AG08396 (cell line): ENCODE measurements around the gene GDF15.
A peak's percentile ranks its signal among the peaks of the same experiment; 100 is the strongest.

ENCODE experiments used
- DNase-seq: peaks from one replicate; pipeline ENCODE4 v3.0.0; 2012; ENCODE audit warnings: low spot score, mixed read lengths

GDF15 gene

DNA sequence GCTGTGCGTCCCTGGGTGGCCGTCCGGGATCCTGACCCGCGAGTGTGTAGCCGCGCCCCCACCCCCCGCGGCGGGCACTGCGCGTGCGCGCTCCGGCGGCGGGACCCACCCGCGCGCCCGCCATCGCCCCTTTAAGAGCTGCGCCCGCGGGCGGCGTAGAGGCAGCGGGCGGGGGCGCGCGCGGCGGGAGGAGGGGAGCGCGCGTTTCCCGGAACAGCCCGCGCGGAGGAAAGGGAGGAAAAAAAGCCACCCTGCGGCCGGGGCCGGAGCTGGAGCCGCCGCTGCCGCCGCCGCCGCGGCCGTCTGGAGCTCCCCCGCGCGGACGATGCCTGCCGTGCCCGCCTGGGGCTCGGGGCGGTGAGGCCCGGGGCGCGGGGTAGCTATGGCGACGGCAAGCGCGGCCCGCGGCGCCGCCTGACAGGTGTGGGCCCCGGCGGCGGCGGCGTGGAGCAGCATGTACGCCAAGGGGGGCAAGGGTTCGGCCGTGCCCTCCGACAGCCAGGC lies 33.3 kb downstream of the GDF15 start, which contains the start of gene SSBP4:
Gene SSBP4, plus strand, starts transcription at position 204 of the 504 bp plus-strand sequence. Its CDS starts 251 bp downstream, at position 455.
- DNase-seq = peak; percentile 98

DNA sequence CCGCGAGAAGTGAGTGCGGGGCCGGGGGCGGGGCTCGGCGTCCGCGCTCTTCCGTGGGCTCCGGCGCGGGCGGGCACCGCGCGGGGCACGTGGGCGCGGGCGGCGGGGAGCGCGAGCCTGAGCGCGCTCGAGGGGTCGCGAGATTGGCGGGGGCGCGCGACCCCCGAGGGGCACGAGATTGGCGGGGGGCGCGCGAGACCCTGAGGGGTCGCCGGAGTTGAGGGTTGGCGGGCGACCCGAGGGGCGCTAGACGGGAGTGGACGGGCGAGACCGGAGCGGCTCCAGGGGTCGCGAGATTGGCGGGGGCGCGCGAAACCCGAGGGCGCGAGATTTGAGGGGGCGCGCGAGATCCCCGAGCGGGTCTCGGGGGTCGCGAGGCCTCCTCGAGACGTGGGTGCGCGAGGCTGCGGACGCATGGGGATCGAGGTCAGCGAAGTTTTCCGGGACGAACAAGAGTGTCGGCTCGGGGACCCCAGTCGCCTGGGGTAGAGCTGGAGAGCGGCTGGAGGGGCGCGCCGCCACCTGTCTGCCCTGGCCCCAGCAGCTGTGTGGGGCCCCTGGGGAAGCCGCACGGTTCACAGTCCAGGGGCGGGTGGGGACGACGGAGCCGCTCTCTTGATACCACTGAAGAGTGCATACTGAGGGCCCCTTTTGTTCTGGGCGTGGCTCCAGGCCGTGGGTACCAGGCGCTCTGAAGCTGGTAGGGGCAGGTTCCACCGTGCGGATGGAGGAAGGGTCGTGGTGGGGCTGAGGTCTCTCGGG lies 33.9 kb downstream of the GDF15 start:
- peak; percentile 54 for DNase-seq

DNA sequence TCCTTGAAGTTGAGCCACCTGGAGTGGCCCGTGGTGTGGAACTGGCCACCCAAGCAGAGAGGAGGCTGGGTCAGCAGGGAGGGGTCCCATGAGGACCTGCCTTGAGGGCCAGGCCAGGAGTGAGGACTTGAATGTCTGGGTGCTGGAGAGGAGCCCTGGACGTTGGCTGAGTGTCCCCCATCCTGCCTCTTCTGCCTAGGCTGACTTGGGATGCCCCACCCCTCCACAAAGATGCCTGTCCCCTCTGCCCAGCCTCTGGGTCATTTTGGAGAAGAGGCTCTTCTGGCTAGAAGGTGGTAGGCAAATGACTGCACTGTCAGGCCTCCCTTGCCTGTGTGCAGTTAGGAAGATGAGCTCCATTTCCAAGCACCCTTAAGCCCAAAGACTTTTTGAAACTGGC lies 35.0 kb downstream of the GDF15 start:
- DNase-seq = no peak

DNA sequence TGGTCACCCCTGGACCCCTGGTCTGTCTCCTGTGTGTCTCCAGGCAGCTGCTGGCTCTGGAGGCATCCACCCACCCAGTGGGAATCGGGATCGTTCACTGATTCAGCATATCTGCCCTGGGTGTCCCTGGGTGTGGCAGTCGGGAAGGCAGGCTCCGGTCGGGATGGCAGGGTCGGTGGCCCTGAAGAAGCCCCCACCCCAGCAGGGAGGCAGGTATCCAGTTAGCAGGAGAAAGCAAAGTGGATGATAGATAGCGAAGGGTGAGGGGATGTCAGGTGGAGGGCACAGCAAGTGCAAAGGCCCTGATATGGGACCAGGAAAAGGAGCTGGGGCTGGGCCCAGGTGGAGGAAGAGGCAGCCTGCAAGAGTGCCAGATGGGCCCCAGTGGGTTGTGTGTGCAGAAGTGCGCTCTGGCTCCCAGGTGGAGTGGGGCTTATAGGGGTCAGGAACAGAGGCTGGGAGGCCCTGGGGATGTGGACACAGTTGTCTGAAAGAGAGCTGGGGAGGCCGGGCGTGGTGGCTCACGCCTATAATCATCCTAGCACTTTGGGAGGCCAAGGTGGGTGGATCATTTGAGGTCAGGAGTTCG lies 35.5 kb downstream of the GDF15 start:
- no peak for DNase-seq

DNA sequence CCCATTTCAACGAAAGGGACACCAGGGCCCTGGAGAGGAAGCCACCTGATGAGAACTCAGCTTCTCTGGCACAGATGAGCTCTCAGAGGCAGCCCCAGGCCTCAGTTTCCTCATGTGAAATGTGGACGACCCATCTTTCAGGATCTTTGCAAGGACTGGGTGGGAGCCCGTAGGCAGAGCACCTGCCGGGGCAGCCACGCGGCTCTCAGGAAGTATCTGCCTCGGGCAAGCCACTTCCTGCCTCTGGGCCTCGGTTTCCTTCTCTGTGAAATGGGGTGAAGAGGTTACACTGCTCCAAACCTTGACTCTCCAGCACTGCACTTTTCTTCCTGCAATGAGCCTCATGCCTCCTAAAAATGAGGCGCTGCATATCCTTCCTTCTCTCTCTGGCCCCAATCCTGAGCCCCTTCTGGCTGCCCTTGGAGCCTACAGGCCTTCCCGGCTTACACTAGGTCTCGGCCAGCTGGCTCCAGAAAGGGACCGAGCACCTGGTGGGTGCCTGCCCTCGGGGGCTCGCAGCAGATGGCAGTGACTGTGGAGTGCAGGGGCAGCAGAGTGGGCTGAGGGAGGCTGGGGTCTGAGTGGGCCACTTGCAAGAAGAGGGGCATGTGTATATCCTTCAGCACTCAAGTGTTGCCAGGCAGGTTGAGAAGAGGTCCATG lies 36.7 kb downstream of the GDF15 start:
- DNase-seq = no peak

DNA sequence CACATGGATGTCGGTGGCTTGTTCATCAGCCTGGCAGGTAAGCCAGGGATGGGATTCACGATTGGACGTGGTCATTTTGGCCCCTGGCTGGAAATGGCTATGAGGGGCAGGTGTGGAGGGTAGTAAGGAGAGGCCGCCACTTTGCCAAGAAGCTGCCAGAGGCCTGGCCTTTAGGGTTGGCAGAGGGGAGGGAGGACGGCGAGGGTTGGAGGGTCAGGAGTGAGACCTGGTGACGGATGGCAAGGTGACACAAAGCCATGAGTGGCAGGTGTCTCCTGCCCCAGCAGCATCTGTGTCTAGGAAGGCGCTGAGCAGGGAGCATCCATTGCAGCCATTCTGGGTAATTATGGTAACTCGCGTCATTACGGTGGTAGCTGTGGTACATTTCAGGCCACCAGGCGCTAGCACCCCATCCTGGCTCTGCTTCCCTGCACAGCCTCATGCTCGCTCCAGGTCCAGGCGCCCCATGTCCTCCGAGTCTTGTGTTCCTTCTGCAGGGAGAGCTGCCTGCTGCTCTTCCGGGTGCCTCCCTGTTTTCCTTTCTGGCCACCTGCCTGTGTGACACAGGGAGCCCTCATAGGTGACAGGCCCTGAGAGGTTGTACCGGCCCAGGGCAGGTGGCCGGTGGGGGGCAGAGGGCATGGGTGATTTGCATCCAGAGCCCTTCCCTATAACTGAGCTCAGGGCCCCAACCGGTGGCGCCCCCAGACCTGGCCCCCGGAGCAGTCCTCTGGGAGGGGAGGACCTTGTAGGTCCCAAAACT lies 37.5 kb downstream of the GDF15 start:
- DNase-seq = no peak

DNA sequence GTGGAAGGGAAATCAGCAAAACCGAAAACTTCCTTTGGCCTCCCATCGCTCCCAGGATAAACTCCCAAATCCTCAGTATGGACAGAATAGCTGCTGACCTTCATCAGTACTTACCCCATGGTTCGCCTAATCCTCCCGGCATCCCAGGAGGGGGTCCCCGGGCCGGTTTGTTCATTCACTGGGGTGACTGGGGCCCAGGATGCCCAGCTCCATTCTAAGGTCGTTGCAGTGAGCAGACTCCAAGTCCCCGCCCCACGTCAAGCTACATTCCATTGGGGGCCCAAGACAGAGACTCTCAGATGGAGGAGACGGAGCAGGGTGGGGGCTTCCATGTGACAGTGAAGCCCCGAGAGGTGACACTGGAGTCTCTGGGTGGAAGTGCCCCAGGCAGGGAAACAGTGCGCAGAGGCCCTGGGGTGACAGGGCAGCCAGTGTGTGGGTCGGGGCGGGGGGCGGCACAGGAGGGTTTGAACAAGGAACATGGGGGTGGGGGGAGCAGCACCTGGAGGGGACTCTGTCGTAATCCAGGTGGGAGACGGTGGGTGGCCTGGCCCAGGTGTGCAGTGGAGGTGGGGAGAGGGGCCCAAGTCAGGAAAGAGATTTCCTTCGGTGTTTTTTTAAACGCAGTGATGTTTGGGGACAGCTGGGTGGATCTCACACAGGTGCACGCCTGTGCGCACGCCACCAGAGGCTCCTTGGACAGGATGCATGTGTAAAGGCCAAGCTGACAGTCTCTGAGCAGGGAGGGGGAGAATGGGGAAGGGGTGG lies 38.3 kb downstream of the GDF15 start:
- no peak for DNase-seq

DNA sequence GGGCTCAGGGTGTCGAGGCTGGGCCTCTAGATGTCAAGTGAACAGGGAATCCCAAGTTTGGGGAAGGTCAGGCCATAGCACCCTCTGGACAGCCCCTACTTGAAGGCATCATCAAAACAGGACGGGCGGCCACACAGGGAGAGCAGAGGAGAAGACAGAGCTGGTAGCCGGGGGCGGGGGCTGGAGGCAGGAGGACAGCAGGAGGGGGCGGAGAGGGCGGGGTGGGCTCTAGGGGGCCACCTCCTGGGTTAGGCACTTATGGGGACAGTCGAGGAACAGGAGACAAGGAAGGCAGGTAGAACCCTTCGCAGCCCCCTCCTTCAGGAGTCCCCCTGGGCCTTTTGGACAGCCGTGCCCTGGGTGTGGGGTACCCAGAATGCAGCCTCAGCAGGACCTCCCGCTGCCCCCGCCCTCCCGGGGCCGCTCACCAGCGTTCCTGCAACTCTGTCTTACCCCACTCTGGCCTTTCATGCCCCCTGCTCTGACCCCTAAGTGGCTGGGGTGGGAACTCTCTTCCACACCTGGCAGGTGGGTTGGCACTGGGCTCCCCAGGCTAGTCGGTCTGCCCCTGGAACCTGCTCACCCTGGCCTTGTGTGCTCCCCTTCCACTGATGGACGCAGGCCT lies 39.0 kb downstream of the GDF15 start:
- no peak for DNase-seq

DNA sequence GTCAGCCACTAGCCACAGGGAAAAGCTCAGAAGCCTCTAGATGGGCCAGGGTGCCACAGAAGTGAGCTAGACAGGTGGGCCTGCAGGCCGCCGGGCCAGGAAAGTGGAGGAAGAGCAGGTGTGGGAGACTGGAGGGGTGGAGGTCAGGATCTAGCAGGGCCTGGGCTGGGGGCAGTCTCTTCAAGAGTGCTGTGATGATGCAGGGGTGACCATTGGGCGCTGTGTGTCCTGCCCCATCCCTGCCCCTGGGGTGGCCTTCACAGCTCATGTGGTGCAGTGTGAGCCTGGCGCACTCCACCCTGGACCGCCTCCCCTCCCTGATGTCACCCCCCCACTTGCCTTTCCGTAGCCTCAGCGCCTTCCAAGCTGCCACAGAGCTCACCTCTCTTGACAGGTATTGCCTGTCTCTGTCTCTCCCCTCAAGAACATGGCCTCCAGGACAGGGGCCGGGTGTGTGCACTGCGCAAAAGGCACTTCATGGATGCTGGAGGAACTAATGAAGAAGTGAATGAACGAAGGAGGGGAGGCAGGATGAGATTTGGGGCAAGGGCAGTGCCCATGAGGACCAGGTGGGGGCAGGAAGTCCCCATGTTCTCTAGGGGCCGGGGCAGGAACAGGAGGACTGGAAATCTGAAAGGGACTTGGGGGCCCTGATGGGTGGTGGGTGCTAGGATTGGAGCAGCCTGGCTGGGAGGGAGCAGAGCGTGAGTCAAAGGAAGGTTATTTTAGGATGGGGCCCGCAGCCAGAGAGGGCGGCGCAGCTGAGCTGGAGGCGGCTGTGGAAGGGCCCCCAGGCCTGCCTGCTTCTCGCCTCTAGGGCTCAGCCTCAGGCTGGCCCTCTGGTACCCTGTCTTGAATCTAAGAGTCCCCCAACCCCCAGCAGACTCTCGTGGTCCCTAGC lies 39.8 kb downstream of the GDF15 start:
- DNase-seq = peak; percentile 90

DNA sequence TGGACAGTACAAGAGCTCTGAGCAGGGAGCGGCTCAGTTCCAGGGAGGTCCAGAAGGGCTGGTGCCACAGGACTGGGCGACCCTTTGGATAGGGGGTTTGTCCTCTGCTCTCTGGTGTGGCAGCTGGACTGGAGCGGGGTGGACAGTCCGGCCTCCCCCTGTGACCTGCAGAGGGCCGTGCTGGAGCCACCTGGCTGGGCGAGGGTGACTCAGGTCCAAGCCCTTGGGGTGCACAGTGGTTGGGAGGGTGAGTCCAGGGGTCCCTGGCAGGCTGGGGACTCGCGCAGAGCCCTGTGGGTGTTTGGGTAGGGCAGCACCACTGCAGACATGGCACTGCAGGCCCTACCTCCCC lies 40.4 kb downstream of the GDF15 start:
- no peak for DNase-seq

DNA sequence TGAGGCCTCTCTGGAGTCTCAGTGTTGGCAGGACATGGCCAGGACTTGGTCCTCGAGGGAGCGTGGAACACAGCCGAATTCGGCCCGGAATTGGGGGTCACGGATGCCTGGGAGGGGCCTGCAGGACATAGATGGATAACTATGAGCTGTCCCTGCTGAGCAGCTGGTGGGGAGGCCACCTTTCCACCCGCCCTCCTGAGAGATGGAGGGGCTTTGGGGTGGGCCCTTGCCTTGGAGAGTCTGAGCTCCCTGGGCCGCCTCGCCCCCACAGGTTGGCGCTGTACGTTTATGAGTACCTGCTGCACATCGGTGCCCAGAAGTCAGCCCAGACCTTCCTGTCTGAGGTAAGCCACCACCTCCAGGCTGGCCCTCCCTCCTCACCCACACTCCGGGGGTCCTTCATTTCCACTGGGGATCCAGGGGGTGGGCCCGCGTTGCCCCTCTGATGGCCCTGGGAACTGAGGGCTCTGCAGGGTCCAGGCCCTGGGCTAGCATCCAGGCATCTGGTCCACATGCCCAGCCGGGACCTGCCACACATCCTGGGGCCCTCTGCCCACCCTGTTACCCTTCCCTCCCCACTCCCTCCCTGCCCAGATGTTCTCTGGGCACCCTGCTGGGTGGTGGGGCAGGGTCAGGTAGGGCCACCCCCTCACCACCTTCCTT lies 41.3 kb downstream of the GDF15 start:
- no peak for DNase-seq

DNA sequence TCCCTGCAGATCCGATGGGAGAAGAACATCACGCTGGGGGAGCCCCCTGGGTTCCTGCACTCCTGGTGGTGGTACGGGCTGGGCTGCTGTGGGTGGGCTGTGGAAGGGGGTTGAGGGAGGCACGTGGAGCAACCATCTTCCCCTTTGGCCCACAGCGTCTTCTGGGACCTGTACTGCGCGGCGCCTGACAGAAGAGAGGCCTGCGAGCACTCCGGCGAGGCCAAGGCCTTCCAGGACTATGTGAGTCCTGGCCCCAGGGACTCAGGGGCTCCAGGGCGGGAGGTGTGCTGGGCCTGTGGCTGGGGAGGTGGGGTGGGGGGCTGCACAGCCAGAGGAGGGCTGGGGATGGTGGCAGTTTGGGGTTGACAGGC lies 41.8 kb downstream of the GDF15 start:
- no peak for DNase-seq

DNA sequence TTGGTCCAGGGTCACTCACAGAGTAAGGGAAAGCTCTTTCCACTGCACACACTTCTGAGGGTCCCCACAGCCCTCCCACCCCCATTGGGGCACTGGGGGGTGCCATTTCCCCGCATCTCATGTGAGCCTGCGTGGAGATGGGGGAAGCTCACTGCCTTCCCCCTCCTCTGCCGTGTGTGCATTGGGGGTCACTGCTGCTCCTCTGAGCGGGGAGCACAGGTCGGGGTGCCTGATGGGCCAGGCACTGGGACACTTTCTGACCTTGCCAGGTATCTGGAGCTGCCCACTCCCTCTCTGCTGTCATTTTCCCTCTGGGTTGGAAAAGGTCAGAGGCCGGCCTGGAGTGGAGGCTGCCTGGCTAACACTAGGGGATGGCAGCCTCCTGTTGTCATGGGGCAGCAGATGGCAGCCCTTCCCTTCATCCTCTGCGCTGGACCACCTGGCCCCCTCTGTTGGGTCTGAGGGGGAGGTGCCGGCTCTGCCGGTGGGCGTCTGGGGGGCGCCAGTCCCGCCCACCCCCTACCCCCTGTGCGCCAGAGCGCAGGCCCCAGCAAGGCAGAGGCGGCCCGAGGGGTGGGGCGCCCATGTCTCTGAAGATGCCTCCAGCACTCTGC lies 42.3 kb downstream of the GDF15 start:
- no peak for DNase-seq

DNA sequence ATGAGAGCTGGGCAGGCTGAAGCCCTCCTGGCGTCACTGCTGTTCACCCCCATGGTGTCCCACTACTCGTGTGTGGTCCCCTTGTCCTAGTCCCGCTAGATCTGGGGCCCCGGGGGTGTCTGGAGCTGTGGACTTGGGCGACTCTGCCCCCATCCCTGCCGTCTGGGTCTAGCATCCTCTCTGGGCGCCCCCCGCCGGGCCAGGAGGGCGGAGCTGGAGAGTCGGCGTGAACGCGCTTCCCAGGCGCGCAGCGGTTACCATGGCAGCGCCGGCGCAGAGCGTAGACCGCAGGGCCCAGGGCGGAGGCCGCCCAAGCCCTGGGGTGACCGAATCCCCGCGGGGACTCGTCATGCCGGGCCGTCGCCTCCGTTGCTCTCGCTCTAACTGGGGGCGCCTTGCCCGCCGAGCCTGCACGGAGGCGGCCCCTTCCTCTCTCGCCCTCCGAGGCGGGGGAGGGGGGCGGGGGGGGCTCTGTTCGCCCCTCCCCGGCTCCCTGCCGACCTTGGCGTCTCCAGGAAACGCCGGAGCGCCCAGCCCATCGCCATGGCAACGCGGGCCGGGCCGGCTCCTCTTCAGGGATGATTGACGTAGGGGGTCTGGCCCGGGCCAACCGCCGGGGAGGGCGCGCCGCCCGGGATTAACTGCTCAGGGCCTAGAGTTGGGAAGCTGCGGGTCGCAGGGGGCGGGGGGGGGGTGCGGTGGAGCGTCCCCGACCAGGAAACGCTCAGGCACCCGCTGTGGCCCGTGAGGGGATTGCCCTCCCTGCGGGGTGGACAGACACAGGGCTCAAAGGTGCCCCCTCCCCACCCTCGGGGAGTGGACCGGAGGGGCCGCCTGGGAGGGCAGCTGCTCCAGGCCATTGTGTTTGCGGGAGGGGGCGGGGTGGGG lies 43.1 kb downstream of the GDF15 start:
- peak; percentile 96 for DNase-seq

DNA sequence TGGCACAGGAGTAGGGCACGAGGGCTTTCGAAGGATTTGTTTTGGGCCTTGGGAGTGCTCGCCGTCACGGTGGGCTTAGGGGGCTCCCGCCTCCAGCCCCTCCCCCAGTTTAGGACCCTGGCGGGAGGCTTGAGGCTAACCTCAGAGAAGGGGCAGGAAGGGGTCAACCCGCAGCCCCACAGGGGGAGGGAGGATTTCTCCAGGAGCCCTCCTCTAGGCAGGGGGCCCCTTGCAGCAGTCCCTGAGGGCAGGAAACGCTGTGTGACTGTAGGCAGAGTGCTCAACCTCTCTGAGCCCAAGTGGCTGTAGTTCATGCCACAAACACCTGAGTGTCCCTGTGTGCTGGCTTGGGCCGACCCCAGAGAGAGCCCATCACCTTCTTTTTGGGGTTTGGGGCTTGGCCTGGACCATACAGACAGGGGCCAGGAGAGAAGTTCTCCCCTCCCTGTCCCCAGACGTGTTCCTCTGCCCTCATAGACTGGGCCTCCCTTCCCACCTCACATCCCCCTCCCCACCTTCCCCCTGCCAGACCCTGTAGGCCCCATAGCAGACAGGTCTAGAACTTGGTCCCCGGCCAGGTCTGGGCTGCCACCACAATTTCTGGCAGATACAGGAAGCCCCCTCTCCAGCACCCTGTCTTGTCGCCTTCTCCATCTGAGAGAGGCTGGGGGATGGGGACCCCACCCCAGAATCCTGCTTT lies 43.9 kb downstream of the GDF15 start:
- DNase-seq = no peak

DNA sequence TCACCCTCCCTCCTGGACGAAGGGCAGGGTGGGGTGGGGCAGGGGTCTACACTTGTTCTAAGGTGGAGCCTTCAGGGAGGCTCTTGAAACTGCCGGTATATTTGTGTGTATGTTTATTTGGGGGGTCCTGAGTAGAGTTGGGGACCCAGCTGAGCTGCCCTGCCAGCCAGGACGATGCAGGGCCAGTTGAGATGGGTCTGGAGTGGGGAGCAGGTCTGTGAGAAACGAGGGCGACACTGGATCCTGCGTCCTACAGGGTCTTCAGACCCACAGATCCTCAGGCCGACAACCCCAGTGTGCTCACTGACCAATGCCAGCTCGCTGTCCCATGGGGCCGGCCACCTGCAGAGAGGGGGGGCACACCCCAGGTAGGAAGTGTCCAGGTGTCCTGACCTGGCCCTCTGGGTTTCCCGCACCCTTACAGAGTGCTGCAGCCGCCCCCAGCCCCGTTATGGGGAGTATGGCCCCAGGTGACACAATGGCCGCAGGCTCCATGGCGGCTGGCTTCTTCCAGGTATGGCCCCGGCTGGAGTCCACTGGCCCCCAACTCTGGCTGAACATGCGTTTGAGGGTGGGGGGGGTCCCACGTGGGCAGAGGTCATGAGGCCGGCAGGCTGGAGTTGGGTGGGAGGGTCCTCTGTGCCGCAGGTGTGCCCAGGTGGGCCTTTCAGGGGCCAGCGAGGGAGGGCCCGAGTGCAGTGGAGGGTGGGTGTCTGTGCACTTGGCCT lies 44.6 kb downstream of the GDF15 start:
- no peak for DNase-seq
